NT2/D1 (cell line): ENCODE results near the gene ATF7IP2.
"Not testable (repeated sequence)": the region's sequence is repeated elsewhere in the genome, so short reads cannot be mapped to it uniquely, and the experiment has no call there.

Experiments
- YY1 ChIP-seq: IDR thresholded peaks from 2 replicates; pipeline ENCODE4 v1.6.1; 2011; ENCODE audit not compliant: insufficient read length, insufficient read depth
- ZNF274 ChIP-seq: IDR thresholded peaks from 2 replicates; pipeline ENCODE4 v1.6.1; 2011; ENCODE audit warnings: mild to moderate bottlenecking, low read depth, low read length

GRCh38 chr16:10505286-10505685 is 119.4 kb downstream of the ATF7IP2 start:
- TF ChIP-seq YY1, ZNF274: not testable (repeated sequence)
